CD4-positive, alpha-beta T cell treated with Interleukin-21 for 1 hour (primary cell): ENCODE data around the gene STK39.
"Not testable (repeated sequence)": the region's sequence is repeated elsewhere in the genome, so short reads cannot be mapped to it uniquely, and the experiment has no call there.

ENCODE experiments used
- DNase-seq: peaks from one replicate; pipeline ENCODE4 v3.0.0-alpha.2; 2020

The STK39 gene

DNA sequence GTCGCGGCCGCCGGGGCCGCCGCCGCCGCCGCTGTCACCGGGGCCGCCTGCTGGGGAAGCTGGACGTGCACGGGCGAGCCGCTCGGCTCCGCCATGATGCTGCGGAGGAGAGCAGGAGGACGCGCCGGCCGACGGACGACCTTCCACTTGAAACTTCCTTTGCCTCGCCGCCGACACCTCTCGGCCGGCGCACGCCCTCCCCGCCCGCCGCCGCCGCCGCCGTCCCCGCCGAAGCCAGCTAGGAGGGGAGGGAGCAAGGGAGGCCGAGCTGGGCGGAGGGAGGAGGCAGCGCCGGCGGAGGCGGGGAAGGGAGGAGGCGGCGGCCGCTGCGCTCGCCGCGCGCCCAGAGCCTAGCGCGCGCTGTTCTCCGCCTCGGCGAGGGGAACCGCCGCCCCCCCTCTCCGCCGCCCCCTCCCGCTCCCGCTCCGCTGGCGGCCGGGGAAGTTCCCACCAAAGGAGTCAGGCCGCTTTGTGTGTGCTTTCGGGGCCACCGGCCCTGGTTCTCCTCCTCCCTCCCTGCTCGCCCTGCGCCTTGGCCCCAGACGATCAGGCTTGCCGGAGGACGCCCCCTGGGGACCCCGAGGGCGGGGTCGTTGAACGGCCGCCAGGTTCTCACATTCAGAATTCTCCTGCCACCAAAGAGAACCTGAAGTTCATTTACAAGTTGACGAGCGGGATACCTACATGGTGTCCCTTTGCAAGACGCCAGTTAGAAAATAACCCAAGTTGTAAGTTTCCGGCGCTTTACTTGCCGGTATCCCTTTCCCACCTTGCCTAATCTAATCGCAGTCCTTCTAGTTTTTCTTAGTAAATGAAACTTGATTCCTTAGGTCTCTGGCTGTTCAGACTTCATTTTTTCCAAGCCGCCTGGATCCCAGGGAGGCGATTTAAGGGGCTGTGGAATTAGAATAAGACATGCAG is at the start of gene STK39:
Gene STK39, minus strand, starts transcription at position 255 of the 921 bp plus-strand sequence. Its CDS starts 160 bp downstream, at position 95.
- peak; percentile 81 for DNase-seq

DNA sequence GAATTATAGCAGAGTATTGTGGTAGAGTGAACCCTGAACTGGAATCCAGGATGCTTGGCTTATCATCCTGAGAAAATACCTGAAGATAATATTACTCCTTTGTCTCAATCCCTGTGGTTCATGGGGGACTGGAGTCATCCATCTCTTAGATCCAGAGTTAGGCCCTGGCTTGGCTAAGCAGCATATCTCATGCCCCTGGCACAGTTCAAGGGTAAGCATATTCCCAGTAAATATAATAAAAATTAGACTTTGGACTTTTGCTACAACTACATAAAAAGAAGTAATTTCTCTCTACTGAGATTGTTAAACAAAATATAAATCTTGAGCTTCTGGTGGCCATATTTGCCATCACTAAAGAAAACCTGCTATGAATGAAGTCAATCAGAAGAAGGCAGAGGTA is 47.7 kb upstream of the STK39 start:
- no peak for DNase-seq

DNA sequence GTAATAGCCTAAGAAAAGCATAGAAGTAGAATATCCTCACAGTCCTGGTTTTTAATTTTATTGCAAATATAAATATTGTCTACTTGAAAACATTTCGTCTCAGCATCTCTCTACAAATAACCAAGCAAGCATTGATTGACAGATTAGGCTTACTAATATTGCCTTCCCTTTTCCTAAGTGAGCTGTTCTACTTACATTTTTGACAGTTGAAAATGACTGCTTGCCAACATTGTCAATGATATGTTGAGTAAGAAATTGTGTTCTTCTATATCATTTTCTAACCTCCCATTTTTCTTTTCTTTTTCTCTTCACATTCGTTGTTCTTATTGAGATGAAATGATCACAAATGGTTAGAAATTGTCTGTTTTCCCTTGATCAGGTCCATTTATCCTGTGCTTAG is 47.0 kb upstream of the STK39 start:
- no peak for DNase-seq

DNA sequence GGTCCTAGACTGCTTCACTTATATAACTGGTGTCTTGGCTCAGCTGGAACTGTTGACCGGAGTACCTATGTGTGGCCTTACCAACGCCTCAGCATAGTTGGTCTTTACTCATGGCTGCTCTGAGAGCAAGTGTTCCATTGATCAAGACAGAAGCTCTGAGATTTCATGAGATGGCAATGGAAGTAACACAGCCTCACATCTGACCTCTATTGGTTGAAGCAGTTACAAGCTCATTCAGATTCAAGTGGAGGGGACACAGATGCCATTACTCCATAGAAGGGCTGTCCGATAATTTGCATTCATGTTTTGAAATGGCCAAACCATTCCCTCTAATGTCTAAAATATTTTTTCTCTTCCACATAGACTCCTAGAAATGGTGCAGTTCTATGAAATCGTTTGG is 46.4 kb upstream of the STK39 start:
- no peak for DNase-seq

DNA sequence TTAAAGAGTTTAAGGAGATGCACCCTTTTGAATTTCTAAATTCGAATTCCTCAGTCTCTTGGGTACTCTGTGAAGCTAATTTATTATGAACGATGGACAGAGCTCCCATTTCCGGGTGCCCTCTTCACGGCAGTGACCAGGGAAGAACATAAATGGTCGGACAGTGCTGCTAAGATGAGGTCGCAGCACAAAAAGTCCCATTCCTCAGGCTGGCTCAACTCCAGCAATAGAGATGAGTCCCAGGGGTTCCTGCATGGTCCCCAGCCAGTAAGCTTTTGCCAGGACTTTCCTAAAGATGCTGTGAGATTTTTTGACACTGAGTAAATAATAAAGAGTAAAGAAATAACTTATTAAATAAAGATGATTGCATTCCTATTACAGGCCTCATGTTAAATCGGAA is 43.0 kb upstream of the STK39 start:
- no peak for DNase-seq

DNA sequence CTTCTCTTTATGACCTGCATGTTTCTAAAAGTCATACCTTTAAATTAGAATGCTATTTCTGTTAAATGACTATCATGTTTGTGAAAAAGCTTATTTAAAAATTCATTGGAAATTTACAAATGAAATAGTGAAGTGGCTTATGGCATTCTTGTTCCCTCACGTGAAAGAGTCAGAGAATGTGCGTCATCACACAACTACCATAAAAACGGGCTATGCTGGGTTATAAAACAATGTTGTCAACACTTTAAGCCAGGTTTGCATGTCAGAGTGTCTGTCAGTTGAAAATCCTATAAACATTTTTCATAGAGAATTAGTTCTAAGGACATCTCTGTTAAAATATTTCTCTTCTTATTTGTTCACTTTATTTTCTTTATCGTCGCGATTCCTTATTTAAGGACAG is 42.5 kb upstream of the STK39 start:
- DNase-seq: no peak

DNA sequence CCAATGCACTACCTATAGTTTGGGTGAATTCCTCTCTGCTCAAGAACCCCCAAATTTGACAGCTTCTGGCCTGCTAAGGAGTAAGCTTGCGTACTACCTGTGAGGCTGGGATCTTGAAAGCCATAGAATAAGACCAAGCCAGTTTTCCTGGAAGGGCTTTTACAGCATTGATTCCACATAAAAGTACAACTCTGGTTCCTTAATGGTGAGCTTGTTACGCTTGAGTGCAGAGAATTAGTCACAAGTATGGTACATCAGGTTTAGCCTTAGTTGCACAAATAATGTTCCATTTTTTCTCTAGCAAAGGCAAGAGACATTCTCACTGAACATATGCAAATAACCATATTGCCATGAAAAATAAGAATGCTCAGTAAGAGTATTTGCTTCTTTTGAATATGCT is 39.1 kb upstream of the STK39 start:
- no peak for DNase-seq

DNA sequence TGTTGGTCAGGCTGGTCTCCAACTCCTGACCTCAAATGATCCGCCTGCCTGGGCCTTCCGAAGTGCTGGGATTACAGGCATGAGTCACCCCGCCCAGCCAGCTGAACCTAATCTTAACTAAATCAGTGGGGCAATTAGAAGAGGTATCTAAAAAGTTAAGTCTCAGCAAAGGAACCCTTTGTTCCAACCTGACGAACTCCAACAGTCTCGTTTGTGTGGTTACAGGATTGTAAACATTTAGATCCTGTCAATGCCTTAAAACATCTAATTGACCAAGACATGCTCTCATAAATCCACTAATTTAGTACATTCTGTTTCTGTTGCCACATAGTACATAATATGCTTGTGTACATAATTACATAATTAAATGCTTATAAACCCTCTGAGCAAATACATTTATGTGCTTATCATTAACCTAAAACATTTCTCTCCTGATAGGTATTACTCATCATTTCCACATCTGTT is 31.1 kb upstream of the STK39 start:
- DNase-seq: no peak

DNA sequence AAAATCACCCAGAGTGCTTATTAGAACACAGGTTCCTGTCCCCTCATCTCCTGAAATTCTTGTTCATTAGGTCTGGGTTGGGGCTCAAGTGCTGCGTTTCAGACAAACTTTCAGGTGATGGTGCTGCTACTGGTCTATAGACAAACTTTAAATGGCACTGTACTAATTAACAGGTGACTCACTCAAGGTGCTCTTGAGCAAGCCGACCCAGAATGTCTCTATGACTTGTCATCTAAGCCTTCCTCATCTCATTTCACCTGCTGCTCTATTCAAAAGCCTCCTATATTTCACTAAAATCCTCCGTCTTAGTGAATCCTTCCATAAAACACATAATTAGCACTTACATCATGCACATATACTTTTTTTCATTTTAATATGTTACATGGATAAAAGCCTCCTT is 29.9 kb upstream of the STK39 start:
- DNase-seq: no peak

DNA sequence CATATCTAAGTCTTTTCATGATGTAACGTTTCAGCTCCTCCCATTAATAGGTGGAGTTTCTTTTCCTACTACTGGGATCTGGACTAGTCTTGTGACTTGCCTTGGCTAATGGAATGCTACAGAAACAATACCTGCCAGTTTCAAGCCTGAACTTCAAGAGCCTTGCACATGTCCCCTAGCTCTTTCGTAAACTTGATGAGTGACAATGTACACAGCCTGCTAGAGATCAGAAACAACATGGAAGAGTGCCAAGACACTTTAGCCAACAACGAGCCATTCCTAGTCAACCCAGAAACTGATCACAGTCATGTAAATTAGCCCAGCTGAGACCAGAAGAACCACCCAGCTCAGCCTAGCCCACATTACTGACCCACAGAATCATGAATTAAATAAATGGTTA is 24.8 kb upstream of the STK39 start:
- DNase-seq: no peak

DNA sequence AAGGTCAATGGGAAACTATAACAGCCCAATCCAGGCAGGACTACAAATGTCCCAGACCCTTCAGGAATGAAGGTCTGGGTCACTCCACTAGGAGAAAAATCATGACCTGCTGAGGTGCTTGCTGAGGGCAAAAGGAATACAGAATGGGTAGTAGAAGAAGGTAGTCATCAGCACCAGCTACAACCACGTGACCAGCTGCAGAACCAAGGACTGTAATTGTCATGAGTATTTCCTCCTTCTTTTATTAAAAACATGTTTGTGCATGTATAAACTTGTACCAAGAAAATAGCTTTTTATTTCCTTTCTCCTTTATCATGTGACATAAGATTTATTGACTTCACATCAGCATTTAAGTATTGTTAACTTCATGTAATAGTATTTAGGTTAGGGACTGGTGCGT is 15.5 kb upstream of the STK39 start:
- not testable (repeated sequence) for DNase-seq

DNA sequence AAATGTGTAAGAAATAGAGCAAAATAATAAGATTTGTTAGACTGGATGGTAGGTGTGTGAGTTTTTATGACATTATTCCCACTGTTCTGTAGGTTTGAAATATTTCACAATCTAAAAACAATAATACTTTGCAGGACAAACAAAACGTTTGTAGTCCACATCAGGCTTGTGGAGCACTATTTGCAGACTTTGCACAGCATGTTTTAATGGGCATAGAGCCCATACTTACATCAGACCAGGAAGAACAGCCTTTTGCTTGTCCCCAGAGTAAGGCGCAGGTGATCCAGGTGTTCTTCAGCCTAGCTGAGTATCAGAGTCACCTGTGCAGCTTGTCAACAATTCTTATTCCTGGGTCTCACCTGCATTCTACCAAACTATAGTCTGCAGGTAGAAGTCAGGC is 9.1 kb upstream of the STK39 start:
- DNase-seq: no peak

DNA sequence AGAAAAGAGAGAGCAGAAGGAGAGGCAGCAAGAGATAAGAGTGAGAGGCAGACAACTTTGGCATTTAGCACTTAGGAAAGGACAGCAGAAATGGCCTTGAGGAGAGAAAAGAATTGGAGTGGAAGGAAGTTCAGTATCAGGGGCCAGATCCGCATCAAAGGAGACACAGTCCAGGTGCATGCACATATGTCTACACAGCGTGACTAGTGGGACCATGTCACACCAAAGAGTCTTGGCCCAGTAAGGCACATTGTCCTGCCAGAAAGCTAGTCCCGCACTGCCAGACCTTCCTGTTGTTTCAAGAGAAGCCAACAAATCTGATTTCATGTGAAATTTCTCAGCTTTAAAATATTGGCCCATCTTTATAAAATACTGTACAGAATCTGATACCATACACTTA is 8.5 kb upstream of the STK39 start:
- DNase-seq: no peak

DNA sequence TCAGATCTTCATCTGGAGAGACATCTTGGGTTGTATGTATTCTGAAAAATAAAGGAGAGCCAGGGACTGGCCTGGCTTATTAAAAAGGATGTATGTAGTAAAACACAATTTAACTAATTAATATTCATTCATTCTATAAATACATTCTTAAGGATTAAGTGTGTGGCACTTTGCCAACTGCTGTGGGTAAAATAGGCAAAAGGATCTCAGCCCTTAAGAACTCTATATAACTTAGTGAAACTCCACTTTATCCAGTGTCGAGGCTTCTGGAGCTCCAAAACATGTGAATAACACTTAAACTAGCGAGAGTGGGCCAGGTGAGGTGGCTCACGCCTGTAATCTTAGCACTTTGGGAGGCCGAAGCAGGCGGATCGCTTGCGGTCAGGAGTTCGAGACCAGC is 7.7 kb upstream of the STK39 start:
- DNase-seq: no peak

DNA sequence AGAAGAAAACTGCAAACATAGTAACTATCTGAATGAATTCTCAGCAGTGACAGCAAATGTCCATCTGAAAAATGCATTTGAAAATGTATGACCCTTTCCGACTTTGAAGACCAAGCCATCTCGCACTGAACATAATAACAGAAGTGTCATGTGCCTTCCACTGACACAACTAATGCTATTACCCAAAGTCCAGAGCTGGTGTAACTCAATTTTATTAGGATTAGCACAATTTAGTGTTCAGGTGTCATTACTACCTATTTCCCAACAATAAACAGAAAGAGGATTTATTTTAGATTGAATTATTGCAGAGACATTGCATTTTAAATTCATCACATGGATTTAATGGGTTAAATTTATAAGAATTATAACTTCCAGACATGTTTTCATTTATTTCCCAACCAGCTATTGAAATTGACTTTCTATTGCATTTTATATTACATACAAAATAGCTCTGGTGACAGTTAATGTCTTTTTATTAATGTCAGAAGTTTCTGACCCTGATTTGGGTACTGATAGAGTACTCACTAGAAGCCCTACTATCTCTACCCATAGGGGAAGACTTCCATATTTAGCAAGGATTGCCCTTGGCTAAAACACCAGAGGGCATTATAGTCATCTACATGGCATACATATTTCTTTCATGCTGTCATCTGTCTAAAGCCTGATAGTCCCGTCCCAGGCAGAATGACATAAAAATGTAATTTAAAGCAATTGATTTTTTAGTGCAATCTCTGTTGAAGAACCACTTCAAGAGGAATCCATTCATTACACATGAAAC is 7.0 kb upstream of the STK39 start:
- no peak for DNase-seq

DNA sequence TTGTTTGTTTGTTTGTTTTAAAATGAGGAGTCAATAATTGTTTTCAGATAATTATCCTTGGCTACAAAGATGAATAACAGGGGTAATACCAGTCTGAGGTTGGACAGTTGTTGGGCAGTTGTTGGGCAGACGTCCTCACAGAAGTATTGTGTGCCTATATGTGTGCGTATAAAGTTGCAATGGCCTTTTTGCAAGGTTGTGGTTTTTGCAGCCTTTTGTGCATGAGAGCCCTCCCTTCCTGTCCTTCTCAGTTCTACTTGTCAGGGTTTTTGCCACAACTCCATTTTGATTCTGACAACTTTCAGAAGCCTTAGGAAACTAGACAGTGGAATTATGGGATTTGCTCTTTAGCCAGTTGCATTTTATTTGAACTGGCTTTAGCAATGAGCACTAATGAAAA is 6.0 kb upstream of the STK39 start:
- no peak for DNase-seq

DNA sequence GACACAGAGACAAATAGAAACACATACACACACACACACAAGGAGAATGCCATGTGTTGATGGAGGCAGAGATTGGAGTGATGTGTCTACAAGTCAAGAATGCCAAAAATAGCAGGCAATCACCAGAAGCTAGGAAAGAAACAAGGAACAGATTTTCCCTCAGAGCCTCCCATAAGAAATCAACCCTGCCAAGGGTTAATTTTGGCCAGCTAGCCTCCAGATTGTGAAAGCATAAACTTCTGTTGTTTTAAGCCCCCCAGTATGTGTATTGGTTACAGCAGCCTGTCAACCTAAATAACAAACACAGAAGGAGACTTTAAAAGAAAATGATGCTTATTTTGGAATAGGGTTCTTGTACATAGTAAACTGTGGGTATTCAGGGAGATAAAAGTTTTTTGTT is 5.6 kb upstream of the STK39 start:
- DNase-seq: no peak

DNA sequence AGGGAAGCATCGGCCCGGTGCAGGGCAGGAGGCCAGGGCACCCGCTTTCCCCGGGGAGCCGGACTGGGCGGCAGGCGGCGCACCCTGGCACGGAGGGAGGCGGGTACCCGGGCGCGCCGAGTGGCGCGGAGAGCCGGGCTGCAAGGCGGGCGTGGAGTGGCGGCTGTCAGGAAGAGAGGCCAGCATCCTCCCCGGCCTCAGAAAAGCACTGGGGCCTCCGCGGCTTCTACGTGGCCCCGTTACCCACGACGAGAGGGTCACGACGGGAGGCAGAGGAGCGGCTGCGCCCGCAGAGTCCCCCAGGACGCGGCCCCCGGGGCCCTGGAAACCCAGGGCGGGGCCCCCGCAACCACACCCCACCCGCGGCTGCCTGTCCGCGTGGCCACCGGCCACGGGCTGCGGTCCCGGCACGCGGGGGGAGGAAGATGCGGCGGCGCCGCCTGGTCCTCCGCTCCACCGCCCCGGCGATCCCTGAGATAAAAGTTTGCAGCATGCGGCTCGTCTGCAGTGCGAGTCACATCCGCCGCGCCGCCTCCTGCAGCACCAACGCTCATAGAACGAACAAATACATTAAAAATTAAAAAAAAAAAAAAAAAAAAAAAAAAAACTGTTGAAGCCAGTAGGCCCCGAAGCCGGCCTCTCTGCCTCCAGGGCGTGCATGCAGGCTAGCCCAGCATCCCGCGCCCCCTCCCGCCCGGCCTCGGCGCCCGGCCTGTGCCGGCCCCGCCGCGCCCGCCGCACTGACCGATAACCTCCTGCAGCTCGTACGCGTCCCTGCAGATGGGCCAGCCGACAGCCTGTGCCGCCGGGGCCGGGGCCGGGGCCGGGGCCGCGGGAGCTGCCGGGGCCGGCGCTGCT is 683 bp downstream of the STK39 start:
- peak; percentile 87 for DNase-seq

DNA sequence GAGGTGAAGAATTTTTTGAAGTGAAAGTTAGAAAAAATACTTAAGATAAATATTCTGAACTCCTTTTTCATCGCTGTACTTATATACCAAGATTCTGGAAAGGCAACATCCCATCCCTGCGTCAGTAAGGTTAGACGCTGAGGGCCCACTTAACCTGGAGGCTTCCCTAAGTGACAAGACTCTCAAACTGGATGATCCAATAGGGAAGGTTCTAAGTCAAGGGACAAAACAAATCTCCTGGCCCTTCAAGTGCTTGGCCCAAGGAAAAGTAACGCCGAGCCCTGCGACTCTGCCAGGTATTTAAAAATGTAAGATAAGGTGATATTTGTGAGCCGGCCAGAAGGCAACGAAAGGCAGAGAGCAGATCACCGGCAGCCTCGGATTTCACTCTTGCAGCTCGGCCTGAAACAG is 1.3 kb downstream of the STK39 start:
- no peak for DNase-seq

DNA sequence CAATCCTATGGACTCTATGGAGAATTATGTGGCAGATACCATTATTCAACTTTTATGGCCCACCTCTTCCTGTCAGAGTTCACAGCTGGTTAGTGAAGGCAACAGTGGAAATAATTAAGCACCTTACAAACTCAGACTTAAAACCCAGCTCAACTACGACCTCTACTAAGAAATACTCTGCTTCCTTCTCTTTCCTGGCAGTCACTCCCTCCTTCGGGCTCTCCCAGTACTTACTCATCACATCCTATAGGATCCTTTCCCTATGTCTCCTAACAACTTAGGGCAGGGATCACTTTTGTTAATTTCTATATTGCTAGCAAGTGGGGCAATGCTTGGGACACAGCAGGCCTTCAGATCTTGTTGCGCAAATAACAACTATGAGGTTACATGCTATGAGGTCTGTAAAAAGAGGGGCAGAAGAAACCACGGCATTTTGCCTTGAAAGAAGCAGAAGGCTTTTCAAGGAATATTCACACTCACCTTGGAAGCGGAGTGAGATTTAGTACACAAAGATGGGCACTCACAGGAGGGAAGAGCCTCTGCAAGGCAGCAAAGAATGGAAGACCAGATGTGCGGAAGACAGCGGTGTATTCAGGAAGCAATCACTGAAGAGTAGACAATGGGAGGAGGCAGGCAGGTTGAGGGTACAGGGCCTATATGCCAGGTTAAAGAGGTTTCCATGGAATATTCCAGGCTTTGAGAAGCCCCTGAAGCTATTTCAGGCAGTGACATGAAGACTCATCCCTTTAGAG is 2.1 kb downstream of the STK39 start:
- no peak for DNase-seq

DNA sequence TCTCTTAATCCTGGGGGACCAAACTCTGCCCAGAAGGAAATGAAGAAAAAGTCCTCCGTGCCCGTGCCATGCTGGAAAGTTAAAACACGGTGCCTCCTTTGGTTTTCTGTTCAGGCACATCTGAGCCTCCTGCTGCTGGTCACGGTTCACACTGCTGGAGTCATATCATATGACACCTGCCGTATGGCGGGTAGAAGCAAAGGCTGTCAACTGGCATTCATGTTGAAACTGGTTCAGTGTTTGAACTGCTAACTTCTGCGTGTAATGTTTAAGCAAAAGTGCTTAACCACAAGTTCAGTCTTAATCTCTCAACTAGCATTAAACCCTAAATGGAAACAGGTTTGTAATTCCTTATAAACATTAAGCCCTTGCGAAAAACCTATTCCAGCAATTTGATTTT is 3.1 kb downstream of the STK39 start:
- DNase-seq: peak; percentile 50

DNA sequence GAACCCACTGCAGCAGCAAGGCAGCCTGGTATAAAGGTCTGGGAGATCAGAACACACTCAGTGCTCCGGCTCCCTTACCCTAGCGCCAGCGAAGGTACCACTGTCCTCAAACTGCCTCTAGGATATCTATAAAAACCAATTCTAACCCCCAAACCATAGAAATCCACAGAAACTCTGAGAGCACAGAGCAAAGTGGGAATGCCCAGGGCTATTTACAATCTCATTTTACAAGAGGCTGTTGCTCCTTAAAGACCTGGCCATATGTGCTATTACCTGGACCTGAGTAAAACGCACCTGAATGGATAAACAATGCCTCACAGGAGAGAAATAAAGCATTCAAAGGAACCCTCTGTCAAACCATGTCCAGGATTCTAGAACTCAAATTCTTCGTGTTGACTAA is 4.3 kb downstream of the STK39 start:
- no peak for DNase-seq
